Measurements from ENCODE around the gene FRMD5.

Gene FRMD5

DNA sequence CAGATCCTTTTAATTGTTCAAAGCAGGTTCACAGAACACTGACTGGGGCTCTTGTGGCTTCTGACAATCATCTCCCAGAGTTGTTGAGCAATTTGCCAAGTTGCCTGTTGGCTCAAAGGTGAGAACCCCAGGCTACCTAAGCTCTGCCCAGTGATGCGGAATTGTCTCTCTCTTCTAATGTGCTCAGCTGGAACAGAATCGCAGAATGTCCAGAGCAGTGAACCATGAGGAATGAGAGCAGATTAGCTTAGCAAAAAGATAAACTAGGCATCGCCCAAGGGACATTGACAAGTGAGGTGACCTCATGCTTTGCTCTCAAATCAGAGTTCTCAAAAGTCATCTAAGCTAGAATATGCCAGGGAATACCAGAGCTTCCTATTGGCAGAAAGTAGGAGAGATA is 220.2 kb downstream of the FRMD5 start:
- no peak for DNase-seq (ENCODE audit: low read depth)

DNA sequence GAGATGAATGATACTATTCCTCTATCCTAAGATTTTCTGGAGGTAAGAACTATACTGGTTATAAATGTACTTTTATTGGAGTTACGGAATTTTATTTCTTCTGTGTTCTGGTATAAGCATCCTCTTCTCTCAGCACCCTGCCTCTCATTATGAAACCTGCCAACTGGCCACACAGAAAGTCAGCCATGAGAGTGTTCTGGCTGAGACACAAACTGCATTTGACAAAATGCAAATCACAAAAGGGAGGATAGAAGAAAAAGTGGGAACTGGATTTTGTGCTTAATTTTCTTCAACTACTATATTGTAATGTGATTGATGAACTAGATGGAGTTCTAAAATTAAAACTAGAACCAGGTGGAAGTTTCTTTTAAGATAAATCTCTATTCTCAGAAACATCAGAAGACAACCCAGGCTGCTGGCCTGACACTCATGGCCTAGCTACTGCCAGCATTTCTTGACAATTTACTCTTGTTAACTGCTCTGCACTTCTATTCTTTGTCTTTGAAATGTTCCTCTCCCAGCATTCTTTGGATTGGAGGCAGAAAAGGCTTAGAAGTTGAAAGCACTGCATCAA is 225.2 kb downstream of the FRMD5 start:
- no peak for DNase-seq (ENCODE audit: low read depth)

DNA sequence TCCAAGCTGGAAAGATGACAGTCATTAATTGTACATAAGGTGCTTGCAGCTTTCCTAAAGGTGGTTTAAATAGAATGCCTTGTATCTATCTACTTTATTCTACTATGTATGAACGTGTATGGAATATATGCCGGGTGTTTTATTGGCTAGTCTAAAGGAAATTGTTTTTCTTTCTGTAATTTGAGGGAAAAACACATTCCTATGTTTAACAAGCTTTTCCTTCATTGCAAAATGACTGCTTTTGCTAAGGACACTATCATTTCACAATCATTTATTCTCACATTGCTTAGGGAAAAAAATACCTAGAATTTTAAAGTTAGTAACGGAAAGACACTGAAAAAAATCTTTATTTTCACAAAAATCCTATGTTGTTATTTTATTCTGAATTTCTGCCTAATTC is 226.5 kb downstream of the FRMD5 start:
- DNase-seq (ENCODE audit: low read depth), result no peak

DNA sequence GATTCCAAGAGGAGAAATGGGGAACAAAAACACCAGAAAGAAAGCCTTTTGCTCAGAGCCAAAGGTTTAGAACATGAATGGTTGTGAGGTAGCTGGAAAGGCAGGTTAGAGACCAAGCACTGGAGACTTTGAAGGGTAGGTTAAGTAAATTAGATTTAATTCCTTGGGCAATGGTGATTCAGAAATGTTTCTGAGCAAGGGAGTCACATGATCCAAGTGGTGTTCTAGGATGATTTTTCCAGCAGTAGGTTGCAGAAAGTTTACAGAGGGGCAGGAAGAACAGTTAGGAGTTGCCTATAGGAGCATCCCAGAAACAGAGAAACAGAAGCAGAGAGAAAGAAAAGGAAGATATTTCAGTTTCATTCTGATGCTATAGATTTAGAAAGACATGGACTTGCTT is 228.4 kb downstream of the FRMD5 start:
- no peak for DNase-seq (ENCODE audit: low read depth)

DNA sequence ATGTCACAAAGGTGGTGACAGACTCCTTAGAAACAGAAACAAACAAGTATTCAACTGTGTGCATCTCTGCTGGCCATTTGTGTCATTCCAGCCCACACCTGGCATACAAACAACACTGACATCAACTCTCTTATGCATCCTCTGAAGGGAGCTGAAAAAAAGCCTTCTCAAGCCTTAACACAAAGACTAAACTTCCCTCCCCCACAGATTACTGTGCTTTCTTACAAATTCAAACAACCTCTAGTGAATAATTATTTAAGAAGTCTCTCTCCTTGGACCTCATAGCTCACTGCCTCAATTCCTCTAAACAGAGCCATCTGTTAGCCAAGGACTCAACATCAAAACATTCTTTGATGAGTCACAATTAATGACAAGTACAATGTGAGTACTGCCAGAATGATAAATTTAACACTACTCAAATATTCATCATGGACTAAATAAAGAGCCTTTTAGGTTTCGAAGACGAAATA is 236.2 kb downstream of the FRMD5 start:
- DNase-seq (ENCODE audit: low read depth), result peak; percentile 58

DNA sequence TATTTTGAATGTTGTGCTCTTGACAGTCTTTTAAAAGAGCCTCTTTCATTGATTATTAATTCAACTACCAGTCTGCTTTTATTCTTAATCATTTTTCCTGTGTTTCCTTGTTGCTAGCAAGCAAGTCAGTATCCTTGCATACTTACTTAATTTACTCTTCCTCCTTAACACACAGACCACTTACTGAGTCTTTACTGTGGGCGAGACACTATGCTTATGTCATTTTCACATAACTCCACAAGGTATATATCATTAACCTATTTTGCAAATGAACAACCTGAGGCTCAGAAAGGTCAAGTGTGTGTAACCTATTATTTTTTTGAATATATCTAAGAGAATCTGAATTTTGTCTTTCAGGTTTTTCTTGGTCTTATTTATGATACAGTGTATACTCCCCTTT is 237.3 kb downstream of the FRMD5 start:
- no peak for DNase-seq (ENCODE audit: low read depth)

DNA sequence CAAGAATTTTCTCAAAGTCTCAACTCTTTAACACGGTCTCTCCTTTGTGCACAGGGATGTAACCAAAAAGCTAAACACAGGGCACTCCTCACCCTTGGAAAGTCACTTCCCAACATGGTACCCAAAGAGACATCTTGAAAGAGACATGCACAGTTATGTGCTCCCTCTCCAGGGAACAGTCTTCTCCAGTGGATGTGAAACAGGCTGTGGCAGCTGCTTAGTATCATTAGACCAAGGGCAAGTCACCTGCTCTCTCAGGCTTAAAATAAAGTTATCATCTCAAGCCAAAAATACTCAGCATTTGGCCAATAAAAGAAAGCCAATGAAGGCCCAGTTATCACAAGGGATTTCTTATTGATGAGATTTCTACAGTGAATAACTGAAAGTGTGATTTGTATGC is 239.9 kb downstream of the FRMD5 start:
- DNase-seq (ENCODE audit: low read depth), result no peak

DNA sequence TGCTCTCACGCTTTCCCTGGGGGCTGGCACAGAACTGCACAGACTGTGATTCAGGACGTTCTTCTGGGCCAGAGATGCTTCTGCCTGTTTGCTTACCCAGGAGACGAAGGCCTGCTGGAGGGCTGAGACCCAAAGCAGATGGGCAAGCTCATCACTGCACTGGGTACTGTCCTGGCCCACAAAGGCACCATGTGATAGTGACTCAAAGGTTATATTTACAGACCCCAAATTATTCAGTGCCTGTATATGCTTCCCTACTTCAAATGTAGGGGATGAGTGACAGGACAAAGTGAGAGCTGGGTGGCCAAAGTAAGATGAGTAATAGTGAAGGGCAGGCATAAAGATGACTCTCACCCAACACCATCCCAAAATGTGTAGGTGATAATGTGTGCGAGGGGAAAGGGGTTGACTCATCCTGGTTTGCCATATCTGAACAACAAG is 240.9 kb downstream of the FRMD5 start:
- no peak for DNase-seq (ENCODE audit: low read depth)

DNA sequence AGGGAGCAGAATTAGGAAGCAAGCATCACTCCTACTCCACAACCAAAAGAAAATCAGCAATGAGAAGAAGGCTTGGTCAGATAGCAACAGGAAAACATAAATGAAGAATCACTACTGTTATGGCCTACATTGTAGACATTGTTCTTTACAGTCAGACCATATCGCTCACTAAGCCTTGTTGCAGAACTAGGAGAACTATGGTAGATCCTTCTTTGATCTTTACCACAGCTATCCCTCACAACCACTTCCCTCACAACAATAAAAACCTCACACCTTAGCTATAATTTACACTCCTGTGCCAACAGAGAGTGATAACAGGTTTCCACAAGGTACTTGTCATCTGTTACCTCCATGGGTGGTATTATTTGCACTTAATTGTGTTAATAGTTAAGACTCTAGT is 241.7 kb downstream of the FRMD5 start:
- no peak for DNase-seq (ENCODE audit: low read depth)

DNA sequence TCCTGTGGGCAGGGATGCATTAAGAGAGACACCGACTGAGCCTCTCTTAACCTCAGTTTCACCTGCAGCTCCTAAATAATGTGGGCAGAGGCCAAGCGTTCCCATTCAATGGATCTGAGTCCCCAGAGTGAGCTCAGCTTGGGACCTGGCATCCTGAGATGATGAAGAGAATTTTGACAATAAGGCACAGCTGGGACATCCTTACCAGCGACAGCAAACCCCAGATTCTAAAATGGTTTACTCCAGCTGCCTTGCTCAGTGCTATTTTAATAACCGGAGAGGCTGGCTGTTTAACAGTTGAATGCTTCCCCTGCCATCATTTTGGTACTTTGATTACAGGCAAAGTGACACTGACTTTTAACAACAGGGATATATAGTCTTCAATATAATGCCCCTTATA is 244.5 kb downstream of the FRMD5 start:
- no peak for DNase-seq (ENCODE audit: low read depth)

DNA sequence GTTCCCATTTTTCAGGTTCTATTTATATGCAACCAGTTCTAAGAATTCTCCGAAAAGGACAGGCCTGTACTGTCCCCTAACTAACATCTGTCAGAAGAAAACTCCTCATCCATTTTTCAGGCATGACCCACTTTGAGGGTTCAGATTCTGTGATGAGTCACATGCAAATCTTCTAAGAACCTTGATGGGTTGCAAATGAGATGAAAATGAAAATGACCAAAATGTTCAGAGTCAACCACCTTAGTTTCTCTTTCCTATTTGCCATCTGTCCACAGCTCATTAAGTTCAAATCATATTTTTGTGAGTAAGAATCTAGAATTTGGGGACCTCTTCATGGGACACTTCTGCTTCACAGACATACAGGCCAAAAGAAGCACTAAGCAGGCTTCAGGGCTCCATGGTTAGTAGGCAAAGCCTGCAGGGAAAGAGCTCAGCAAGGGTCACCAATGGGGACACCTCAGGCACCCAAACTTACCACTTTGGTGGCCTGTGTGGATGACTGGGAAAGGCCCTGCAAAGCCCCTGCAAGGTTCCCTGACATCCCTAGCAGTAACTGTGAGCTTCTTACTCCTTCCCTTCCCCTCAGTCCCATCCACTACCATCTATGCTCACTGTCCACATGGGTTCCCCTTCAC is 246.3 kb downstream of the FRMD5 start:
- no peak for DNase-seq (ENCODE audit: low read depth)

DNA sequence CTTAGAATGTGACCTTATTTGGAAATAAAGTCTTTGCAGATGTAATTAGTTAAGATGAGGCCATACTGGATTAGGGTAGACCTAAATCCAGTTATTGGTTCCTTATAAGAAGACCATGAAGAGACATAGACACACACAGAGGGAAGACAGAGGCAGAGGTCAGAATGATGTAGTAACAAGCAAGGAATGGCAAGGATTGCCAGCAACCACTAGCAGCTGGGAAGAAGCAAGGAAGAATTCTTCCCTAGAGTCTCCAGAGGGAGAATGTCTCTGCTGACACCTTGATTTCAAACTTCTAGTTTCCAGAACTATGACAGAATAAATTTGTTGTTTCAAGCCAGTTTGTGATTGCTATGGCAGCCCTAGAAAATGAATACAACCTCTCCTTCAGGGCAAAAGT is 251.6 kb downstream of the FRMD5 start:
- peak; percentile 32 for DNase-seq (ENCODE audit: low read depth)

DNA sequence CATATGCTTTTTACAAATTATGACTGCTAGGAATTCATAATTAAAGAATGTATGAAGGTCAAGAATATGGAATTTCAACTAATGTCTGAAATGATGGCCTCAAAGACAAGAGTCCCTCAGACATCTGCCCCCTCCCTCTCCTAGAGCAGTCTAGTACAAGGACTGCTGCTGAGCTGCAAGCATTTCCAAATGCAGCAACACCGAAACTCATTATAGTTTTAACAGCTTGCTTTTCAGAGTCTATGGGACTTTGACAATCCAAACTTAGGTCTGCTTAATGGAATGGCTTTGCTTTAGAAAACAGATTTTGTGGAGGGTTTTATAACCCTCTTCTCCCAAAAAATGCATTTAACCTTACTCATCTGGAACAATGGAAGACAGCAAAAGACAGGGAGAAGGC is 252.9 kb downstream of the FRMD5 start:
- DNase-seq (ENCODE audit: low read depth), result no peak

DNA sequence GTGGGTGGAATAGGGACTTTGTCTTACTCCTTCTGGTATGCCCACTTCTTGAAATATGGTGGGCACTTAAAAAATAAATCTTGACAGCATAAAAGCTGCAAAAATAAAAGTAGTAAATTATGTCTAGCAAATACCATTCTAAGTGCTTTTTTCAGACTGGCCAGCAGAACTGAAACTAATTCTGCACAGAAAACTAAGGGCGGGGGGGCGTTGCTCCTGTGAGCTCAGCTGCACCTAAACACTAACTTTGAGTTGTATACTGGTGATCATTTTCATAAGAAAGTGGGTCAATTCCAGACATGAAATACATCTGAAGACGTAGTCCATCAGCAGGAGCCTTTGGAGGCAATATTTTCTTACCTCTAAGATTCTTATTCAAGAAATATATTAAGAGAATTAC is 253.5 kb downstream of the FRMD5 start:
- DNase-seq (ENCODE audit: low read depth), result no peak

DNA sequence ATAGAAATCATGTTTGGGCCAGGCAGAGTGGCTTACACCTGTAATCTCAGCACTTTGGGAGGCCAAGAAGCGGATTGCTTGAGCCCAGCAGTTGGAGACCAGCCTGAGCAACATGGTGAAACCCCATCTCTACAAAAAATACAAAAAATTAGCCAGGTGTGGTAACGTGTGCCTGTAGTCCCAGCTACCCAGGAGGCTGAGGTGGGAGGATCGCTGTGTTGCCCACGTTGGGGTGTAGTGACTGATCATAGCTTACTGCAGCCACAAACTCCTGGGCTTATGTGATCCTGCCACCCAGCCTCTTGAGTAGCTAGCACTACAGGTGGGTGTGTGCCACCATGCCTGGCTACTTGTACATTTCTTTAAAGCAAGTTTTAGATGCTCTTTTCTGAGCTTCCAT is 254.0 kb downstream of the FRMD5 start:
- no peak for DNase-seq (ENCODE audit: low read depth)

DNA sequence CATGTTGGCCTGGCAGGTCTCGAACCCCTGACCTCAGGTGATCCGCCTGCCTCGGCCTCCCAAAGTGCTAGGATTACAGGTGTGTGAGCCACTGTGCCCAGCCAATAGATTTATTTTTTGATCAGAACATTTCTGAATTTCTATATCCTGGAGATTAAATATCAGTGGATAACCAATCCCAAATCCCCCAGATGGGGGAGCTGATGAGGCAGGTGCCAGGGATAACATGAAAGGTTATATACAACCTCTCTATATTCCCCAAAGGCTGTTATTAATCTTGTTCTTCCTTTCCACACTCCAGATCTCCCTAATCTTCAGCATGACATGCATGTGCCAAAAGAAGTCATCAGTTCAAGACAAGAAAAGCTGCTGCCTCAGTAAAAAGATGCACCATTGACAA is 256.0 kb downstream of the FRMD5 start:
- no peak for DNase-seq (ENCODE audit: low read depth)

DNA sequence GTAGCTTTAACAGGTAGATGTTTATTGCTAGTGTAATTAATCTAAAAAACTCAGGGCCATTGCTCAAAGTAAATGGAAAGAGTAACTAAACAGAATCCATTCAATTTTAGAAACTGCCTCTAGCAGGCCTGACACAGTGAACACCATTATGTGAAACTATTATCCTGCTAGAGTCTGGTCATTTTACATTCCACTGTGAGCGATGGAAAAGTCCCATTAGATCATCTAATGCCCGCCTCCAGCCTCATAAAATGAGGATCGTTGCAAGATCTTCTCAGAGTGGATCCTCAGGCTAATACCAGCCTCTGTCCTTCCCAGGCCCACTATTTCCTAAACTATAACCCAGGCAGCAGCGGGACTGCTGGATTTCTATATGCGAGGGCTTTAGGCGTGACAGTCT is 260.6 kb downstream of the FRMD5 start:
- no peak for DNase-seq (ENCODE audit: low read depth)

DNA sequence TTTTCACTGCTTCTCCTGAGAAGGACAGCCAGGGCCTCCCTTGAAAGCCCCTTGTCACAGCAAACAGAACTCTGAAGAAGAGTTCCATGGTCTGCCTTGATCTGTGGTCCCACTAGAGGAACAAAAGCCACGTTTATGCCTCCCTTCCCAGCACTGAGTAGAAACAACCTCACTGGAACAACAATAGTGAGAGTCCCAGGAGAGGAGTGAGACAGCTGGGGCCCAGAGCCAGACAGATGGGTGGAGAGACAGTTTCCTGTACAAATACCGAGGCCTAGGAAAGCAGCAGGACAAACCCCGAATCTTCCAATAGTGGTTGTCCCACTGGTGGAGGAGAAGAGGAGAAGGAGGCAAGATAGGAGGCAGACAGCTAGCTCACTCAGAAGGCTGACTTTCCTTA is 262.2 kb downstream of the FRMD5 start:
- DNase-seq (ENCODE audit: low read depth), result no peak

DNA sequence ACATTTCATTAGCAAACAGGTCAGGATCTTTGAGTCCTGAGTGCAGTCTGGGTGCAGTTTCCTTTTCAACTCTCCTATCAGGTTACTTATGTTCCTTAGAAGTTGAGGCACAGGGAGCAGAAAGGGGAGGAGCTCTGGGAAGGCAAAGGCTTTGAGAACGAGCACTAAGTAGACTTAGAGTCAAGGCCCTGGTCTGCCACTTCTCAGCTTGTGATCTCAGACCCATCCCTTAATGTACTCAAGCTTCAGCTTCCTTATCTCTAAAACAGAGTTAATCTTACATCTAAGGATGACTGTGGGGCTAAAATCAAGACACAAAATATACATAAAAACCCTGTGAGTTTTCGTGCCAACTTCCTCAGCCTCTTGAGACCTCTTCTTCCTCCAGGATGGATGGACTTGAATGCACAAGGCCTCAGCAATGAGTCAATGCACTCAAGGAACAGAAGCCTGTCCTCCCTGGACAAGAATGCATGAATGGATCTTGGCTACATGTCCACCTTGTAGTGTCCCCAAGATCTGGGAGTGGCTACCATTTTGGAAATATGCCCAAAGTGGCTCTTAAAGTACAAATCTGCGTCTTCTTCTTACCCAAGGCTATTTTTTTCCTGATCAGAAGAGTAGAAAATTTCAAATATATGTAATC is 263.2 kb downstream of the FRMD5 start:
- DNase-seq (ENCODE audit: low read depth), result no peak

DNA sequence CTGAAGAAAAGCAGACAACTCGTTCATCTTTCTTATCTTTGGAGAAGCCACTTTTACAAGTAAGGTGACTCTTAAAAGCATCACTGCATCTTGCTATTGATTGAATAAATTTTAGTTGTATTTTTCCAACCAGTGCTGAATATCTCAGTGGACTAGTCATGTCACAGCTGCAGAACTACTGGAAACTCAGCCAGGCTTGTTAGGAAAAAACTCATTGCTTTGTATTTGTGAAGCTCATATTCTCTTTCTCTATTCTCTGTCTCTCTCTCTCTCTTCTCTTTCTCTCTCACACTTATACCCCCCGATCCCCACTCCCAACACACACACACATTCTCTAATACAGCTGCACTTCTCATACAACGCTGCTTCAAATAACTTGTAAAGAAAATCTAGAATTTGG is 264.0 kb downstream of the FRMD5 start:
- DNase-seq (ENCODE audit: low read depth), result no peak

DNA sequence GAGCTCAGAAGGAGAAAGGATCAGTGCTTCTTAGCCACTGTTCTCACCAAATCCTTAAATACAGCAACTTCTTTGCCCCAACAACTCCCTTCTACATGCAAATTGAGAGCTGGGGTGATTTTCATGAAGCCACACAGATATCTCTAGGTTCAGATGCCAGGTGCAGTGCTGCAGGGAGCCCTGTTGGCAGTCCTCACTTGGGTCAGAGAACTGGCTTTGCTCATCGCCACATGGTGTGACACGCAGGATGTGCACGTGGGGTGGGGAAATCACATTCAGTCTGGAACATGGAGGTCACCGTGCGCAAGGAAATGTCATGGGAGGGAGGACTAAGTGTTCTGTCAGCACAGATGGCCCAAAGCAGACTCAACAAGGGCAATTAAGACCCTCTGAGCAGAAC is 264.5 kb downstream of the FRMD5 start:
- no peak for DNase-seq (ENCODE audit: low read depth)

DNA sequence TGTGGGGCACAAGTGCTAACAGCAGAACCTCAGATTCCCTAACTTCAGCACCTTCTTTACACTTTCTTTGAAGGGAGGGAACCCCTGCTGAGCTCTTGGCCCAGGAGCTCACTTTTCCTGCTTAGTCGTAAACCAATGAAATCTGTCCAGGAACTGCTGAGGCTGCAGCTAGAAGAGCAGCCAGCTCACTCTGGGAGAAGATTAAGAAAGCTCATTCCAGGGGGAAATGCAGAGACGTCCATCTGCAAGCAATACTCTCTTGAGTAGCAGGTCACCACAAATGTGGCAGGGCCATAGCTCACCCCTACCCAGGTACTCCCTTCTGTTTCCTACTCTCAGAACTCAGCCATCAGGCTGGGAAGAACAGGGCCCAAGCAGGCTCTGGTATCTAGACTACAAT is 265.0 kb downstream of the FRMD5 start:
- no peak for DNase-seq (ENCODE audit: low read depth)

DNA sequence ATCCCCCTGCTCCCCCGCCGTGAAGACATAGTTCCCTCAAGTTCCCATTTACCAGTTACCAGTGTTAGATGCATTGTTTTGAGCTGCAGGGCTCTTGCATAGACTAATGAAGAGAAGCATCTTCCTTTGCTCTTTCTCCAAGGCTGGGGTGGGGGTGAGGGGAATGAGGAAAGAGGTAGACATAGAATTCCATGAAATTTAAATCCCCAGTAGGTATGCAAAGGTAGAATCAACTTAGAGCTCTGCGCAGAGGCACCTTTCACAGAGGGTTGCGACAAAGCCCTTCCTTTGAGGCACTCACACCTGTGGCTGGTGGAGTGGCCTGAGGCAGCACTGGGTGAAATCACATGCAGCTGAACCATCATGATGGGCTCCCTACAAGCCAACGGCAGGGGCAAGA is 266.9 kb downstream of the FRMD5 start:
- DNase-seq (ENCODE audit: low read depth), result no peak

DNA sequence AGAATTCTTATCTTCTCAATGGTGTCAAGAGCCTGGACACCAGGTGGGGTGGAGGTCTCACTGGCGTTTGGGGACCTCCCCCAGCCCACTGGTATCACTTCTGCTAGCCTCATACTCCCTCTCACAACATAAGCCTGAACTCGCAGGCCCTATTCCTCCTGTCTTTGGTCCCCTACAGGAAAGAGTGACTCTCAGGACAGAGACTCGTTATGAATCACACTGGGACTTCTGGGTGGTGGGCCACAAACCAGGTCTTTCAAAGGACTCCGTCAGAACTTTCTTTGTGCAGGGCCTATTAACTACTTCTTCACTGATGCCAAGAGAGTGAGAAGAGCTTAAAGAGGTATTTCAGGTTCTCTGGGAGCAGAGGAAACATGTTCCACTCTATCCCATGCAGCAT is 267.9 kb downstream of the FRMD5 start:
- DNase-seq (ENCODE audit: low read depth), result no peak
